ENCODE data around the gene IPO5.

Gene IPO5

GRCh38 chr13:98054301-98054700 is 100.8 kb downstream of the IPO5 start:
- DNase-seq (ENCODE audit: low read depth in 2 of 3, low spot score in 1 of 3), result no peak

- DNase-seq (ENCODE audit: low read depth in 2 of 3, low spot score in 1 of 3), result no peak
These were observed 102.1 kb downstream of the IPO5 start for GRCh38 chr13:98055623-98056022.

- DNase-seq (ENCODE audit: low read depth in 2 of 3, low spot score in 1 of 3), result no peak
These were observed 103.5 kb downstream of the IPO5 start for GRCh38 chr13:98056839-98057410.

GRCh38 chr13:98059276-98059675 is 105.8 kb downstream of the IPO5 start:
- no peak for DNase-seq (ENCODE audit: low read depth in 2 of 3, low spot score in 1 of 3)

- DNase-seq (ENCODE audit: low read depth in 2 of 3, low spot score in 1 of 3), result no peak
These were observed 106.8 kb downstream of the IPO5 start for GRCh38 chr13:98060282-98060681.

GRCh38 chr13:98065468-98065867 is 112.0 kb downstream of the IPO5 start:
- no peak for DNase-seq (ENCODE audit: low read depth in 2 of 3, low spot score in 1 of 3)

- DNase-seq (ENCODE audit: low read depth in 2 of 3, low spot score in 1 of 3), result no peak
These were observed 113.2 kb downstream of the IPO5 start for GRCh38 chr13:98066636-98067035.

GRCh38 chr13:98068521-98068920 is 115.0 kb downstream of the IPO5 start:
- DNase-seq (ENCODE audit: low read depth in 2 of 3, low spot score in 1 of 3), result no peak

GRCh38 chr13:98069985-98070384 is 116.5 kb downstream of the IPO5 start:
- DNase-seq (ENCODE audit: low read depth in 2 of 3, low spot score in 1 of 3), result no peak

GRCh38 chr13:98071316-98071715 is 117.8 kb downstream of the IPO5 start:
- no peak for DNase-seq (ENCODE audit: low read depth in 2 of 3, low spot score in 1 of 3)

GRCh38 chr13:98072476-98072875 is 119.0 kb downstream of the IPO5 start:
- DNase-seq (ENCODE audit: low read depth in 2 of 3, low spot score in 1 of 3), result no peak
